ENCODE data around the gene PWWP2B. TPM values are rescaled to one million over a fixed set of nuclear protein-coding genes. Genes with fewer than 3 reads are reported as not detected.
A peak's percentile ranks its signal among the peaks of the same experiment; 100 is the strongest.

PWWP2B gene
- total and polyA plus RNA-seq, 7 donors: 7.7 to 50.8 (median 10.2) TPM

DNA sequence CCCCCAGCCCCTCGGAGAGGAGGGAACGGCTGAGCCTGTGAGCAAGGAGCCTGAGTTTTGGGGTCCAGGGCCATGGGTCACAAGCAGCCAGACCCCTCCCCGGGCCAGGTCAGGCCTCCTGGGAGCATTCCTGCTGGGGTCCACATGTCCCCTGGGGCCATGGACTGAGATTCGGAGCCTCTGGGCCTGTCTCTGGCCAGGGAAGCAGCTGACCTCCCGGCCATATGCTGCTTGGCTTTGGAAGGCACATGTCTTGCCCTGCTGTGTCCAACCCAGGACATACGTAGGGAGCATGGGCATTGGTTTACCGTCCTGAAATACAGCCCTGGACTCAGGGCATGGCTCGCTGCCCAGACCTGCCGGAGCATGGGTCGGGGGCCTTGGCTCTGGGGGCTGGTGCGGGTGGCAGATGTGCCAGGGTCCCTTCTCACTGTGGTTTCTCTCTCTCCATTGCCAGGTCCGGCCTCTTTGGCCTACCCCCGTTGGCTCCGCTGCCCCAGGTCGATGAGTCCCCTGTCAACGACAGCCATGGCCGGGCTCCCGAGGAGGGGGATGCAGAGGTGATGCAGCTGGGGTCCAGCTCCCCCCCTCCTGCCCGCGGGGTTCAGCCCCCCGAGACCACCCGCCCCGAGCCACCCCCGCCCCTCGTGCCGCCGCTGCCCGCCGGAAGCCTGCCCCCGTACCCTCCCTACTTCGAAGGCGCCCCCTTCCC, 7.3 kb downstream of the PWWP2B start:
- H3K9me3 ChIP-seq: no peaks in the 10 kb centered on the region
- 83 to 89% methylated on average over 32 of the region's 32 CpGs for WGBS, 2 donors
- peaks cover 0 to 59% (median 48%) of the 10 kb centered on the region in 4 donors for H3K4me1 ChIP-seq
- no peak for DNase-seq
- peaks cover 12 to 24% (median 14%) of the 10 kb centered on the region in 4 donors for H3K36me3 ChIP-seq
- no peaks in the 10 kb centered on the region for H3K27me3 ChIP-seq
- no peak overlapping the region for H3K27ac ChIP-seq
- intact Hi-C loops (cut with DNase I): no loop called here
- TF ChIP-seq CTCF (IDR thresholded peaks at IDR 0.05) (no peak), POLR2AphosphoS5 (IDR thresholded peaks at IDR 0.05) (no peak), POLR2A (IDR thresholded peaks at IDR 0.05) (no peak), EP300 (IDR thresholded peaks at IDR 0.05) (no peak)
- no peak overlapping the region for H3K4me3 ChIP-seq

DNA sequence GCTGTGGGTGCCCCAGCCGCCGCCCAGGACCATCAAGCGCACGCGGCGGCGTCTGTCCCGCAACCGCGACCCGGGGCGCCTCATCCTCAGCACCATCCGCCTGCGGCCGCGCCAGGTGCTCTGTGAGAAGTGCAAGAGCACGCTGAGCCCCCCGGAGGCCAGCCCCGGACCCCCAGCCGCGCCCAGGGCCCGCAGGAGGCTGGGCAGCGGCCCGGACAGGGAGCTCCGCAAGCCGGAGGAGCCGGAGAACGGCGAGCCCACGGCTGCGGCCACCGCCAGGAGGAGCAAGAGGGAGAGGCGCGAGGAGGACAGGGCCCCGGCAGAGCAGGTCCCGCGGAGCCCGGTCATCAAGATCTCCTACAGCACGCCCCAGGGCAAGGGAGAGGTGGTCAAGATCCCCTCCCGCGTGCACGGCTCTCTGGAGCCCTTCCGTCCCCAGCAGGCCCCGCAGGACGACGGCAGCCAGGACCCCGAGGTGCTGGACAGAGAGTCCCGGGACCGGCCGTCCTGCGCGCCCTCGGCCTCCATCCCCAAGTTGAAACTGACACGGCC, 8.0 kb downstream of the PWWP2B start:
- intact Hi-C loops (cut with DNase I): no loop called here
- H3K4me3 ChIP-seq: no peak overlapping the region
- DNase-seq: no peak
- no peaks in the 10 kb centered on the region for H3K27me3 ChIP-seq
- TF ChIP-seq POLR2A (IDR thresholded peaks at IDR 0.05): no peak
- TF ChIP-seq EP300 (IDR thresholded peaks at IDR 0.05): no peak
- TF ChIP-seq CTCF (IDR thresholded peaks at IDR 0.05): no peak
- TF ChIP-seq POLR2AphosphoS5 (IDR thresholded peaks at IDR 0.05): no peak
- 94% methylated on average over 54 of the region's 54 CpGs for WGBS, 2 donors
- H3K36me3 ChIP-seq: peaks cover 12 to 24% (median 14%) of the 10 kb centered on the region in 4 donors
- H3K27ac ChIP-seq: no peak overlapping the region
- H3K4me1 ChIP-seq: peaks cover 0 to 56% (median 43%) of the 10 kb centered on the region in 4 donors
- no peaks in the 10 kb centered on the region for H3K9me3 ChIP-seq

GRCh38 chr10:132405463-132405991, 8.5 kb downstream of the PWWP2B start:
- Histone ChIP-seq H3K4me3 (no peak overlapping the region), H3K36me3 (peaks cover 12 to 24% (median 14%) of the 10 kb centered on the region in 4 donors), H3K27ac (no peak overlapping the region), H3K27me3 (no peaks in the 10 kb centered on the region), H3K9me3 (no peaks in the 10 kb centered on the region), H3K4me1 (peaks cover 0 to 51% (median 40%) of the 10 kb centered on the region in 4 donors)
- TF ChIP-seq EP300 (IDR thresholded peaks at IDR 0.05): no peak
- no peak for TF ChIP-seq POLR2AphosphoS5 (IDR thresholded peaks at IDR 0.05)
- TF ChIP-seq POLR2A (IDR thresholded peaks at IDR 0.05): no peak
- no peak for TF ChIP-seq CTCF (IDR thresholded peaks at IDR 0.05)
- WGBS, 2 donors: 96 to 97% methylated on average over 53 of the region's 53 CpGs
- intact Hi-C loops (cut with DNase I): no loop called here
- no peak for DNase-seq

- intact Hi-C loops (cut with DNase I): no loop called here
- TF ChIP-seq CTCF (IDR thresholded peaks at IDR 0.05): no peak
- no peaks in the 10 kb centered on the region for H3K9me3 ChIP-seq
- H3K36me3 ChIP-seq: peaks cover 12 to 24% (median 14%) of the 10 kb centered on the region in 4 donors
- H3K27ac ChIP-seq: peak overlapping the region in 3 of 4 donors; percentile 83 to 91 (median 88)
- H3K27me3 ChIP-seq: no peaks in the 10 kb centered on the region
- H3K4me3 ChIP-seq: no peak overlapping the region
- no peak for DNase-seq
- H3K4me1 ChIP-seq: peaks cover 0 to 51% (median 39%) of the 10 kb centered on the region in 4 donors
- WGBS, 2 donors: 85 to 95% methylated on average over 17 of the region's 17 CpGs
Observed at GRCh38 chr10:132406181-132406580, 9.2 kb downstream of the PWWP2B start.

All from sigmoid colon (tissue), 7 donors.